ENCODE data around the gene ACBD4. TPM values are rescaled to one million over a fixed set of nuclear protein-coding genes. Genes with fewer than 3 reads are reported as not detected.

Gene ACBD4
- total and polyA plus RNA-seq, 2 of the 13 experiments (the other 11 are each of a cell fraction or from before 2014, with no cell fraction given) = 16.1 to 26.9 TPM

DNA sequence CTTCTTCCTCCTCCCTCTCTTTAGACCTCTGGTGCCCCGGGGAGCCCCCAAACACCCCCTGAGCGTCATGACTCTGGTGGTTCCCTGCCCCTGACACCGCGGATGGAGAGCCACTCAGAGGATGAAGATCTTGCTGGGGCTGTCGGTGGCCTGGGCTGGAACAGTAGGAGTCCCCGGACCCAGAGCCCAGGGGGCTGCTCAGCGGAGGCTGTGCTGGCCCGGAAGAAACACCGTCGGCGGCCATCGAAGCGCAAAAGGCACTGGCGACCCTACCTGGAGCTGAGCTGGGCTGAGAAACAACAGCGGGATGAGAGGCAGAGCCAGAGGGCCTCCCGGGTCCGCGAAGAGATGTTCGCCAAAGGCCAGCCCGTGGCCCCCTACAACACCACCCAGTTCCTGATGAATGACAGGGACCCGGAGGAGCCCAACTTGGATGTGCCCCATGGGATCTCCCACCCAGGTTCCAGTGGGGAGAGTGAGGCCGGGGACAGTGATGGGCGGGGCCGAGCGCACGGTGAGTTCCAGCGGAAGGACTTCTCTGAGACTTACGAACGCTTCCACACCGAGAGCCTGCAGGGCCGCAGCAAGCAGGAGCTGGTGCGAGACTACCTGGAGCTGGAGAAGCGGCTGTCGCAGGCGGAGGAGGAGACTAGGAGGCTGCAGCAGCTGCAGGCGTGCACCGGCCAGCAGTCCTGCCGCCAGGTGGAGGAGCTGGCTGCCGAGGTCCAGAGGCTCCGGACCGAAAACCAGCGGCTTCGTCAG lies 33.7 kb downstream of the ACBD4 start (continued):
- TF ChIP-seq ZFP91 (CRISPR knock-in tag; IDR thresholded peaks at IDR 0.05; ENCODE audit: borderline replicate concordance) (0 out of 2 replicates have a peak, but pooled peaks have one; percentile 35), POLR2A (IDR thresholded peaks at IDR 0.05; ENCODE audit: insufficient read depth in 1 of 2, low read depth in 2 of 2, low read length in 2 of 2) (no peak), ZC3H13 (CRISPR knock-in tag; IDR thresholded peaks at IDR 0.05) (0 out of 2 replicates have a peak, but pooled peaks have one; percentile 15), NONO (IDR thresholded peaks at IDR 0.05) (no peak), NONO (CRISPR knock-in tag; conservative IDR thresholded peaks at IDR 0.05) (no peak), HDAC2 (CRISPR knock-in tag; IDR thresholded peaks at IDR 0.05) (no peak), KLF15 (CRISPR knock-in tag; IDR thresholded peaks at IDR 0.05; ENCODE audit: borderline replicate concordance) (no peak), RBFOX2 (IDR thresholded peaks at IDR 0.05; ENCODE audit: low read depth, low read length) (peak; percentile 58), ZNF687 (CRISPR knock-in tag; IDR thresholded peaks at IDR 0.05) (peak; percentile 37; the same call in 1 of the 2 replicates), KMT2A (CRISPR knock-in tag; IDR thresholded peaks at IDR 0.05) (no peak), FOXC1 (CRISPR knock-in tag; IDR thresholded peaks at IDR 0.05; ENCODE audit: borderline replicate concordance) (no peak), SMAD3 (CRISPR knock-in tag; IDR thresholded peaks at IDR 0.05) (no peak), ZSCAN31 (CRISPR knock-in tag; IDR thresholded peaks at IDR 0.05; ENCODE audit: low read depth) (no peak), TBP (CRISPR knock-in tag; IDR thresholded peaks at IDR 0.05) (no peak), AGO1 (IDR thresholded peaks at IDR 0.05; ENCODE audit: low read depth, low read length, poor library complexity, severe bottlenecking) (peak; percentile 51), ZBTB33 (CRISPR knock-in tag; IDR thresholded peaks at IDR 0.05) (no peak), ZMYM3 (CRISPR knock-in tag; IDR thresholded peaks at IDR 0.05) (no peak), ARID2 (CRISPR knock-in tag; IDR thresholded peaks at IDR 0.05; ENCODE audit: borderline replicate concordance) (no peak), CBX5 (CRISPR knock-in tag; IDR thresholded peaks at IDR 0.05; ENCODE audit: borderline replicate concordance) (no peak), ZNF337 (CRISPR knock-in tag; IDR thresholded peaks at IDR 0.05; ENCODE audit: borderline replicate concordance, low read depth) (no peak), ZNF557 (CRISPR knock-in tag; IDR thresholded peaks at IDR 0.05) (no peak)
- TF ChIP-seq, protein P1, sequence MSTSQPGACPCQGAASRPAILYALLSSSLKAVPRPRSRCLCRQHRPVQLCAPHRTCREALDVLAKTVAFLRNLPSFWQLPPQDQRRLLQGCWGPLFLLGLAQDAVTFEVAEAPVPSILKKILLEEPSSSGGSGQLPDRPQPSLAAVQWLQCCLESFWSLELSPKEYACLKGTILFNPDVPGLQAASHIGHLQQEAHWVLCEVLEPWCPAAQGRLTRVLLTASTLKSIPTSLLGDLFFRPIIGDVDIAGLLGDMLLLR (CRISPR knock-in tag; IDR thresholded peaks at IDR 0.05) = 0 out of 2 replicates have a peak, but pooled peaks have one; percentile 50
